HG03108 (cell line): Measurements from ENCODE around the gene AEBP2.

Experiments used
- ATAC-seq: cut with Tn5 transposase; IDR thresholded peaks from one replicate; pipeline ENCODE4 v1.9.1; 2021; ENCODE audit warnings: moderate library complexity; ENCODE audit not compliant: unreplicated experiment

The AEBP2 gene

GRCh38 chr12:19496219-19496878, 57.1 kb downstream of the AEBP2 start:
- ATAC-seq, result no peak

GRCh38 chr12:19498099-19498498, 58.8 kb downstream of the AEBP2 start:
- no peak for ATAC-seq

GRCh38 chr12:19499030-19499429, 59.7 kb downstream of the AEBP2 start:
- ATAC-seq, result no peak

- ATAC-seq, result no peak
Observed at GRCh38 chr12:19506497-19506896, 67.2 kb downstream of the AEBP2 start.

GRCh38 chr12:19507823-19508222, 68.5 kb downstream of the AEBP2 start:
- no peak for ATAC-seq

- no peak for ATAC-seq
Observed at GRCh38 chr12:19510461-19510860, 71.2 kb downstream of the AEBP2 start.

- ATAC-seq, result no peak
Observed at GRCh38 chr12:19515179-19515578, 75.9 kb downstream of the AEBP2 start.

GRCh38 chr12:19517583-19517982, 78.3 kb downstream of the AEBP2 start:
- ATAC-seq, result no peak

GRCh38 chr12:19518209-19518608, 78.9 kb downstream of the AEBP2 start:
- no peak for ATAC-seq

- no peak for ATAC-seq
Observed at GRCh38 chr12:19520646-19521415, 81.5 kb downstream of the AEBP2 start.

- ATAC-seq, result no peak
Observed at GRCh38 chr12:19525274-19525673, 86.0 kb downstream of the AEBP2 start.

GRCh38 chr12:19527866-19528265, 88.6 kb downstream of the AEBP2 start:
- no peak for ATAC-seq

- no peak for ATAC-seq
Observed at GRCh38 chr12:19528750-19529149, 89.5 kb downstream of the AEBP2 start.

- ATAC-seq, result no peak
Observed at GRCh38 chr12:19529951-19530636, 90.8 kb downstream of the AEBP2 start.

- no peak for ATAC-seq
Observed at GRCh38 chr12:19530637-19531023, 91.3 kb downstream of the AEBP2 start.

- ATAC-seq, result no peak
Observed at GRCh38 chr12:19533567-19533966, 94.3 kb downstream of the AEBP2 start.

GRCh38 chr12:19539071-19539470, 99.8 kb downstream of the AEBP2 start:
- ATAC-seq, result no peak

GRCh38 chr12:19539836-19540235, 100.5 kb downstream of the AEBP2 start:
- no peak for ATAC-seq

GRCh38 chr12:19542606-19543005, 103.3 kb downstream of the AEBP2 start:
- no peak for ATAC-seq

GRCh38 chr12:19544353-19544752, 105.1 kb downstream of the AEBP2 start:
- no peak for ATAC-seq

- ATAC-seq, result no peak
Observed at GRCh38 chr12:19545301-19545700, 106.0 kb downstream of the AEBP2 start.

- ATAC-seq, result no peak
Observed at GRCh38 chr12:19546027-19546426, 106.7 kb downstream of the AEBP2 start.
